Chondrocyte (in vitro differentiated cells): ENCODE data around the gene VTCN1. TPM values are rescaled to one million over a fixed set of nuclear protein-coding genes. Genes with fewer than 3 reads are reported as not detected.

Experiments used
- DNase-seq: peaks from one replicate; pipeline ENCODE4 v3.0.0; 2021; ENCODE audit warnings: mixed read lengths, low spot score
- H3K27ac Mint-ChIP-seq: one replicate; pipeline ENCODE4 v1.8.0; 2021; ENCODE audit warnings: mild to moderate bottlenecking, moderate library complexity, mixed read lengths; ENCODE audit not compliant: unreplicated experiment
- H3K27me3 Mint-ChIP-seq: 2 replicates; pipeline ENCODE4 v1.8.0; 2021; ENCODE audit warnings: low read depth, mixed read lengths
- H3K36me3 Mint-ChIP-seq: 2 replicates; pipeline ENCODE4 v1.8.0; 2021; ENCODE audit warnings: low read depth, mixed read lengths
- H3K4me1 Mint-ChIP-seq: 2 replicates; pipeline ENCODE4 v1.8.0; 2021; ENCODE audit warnings: low read depth, mild to moderate bottlenecking, mixed read lengths
- H3K4me3 Mint-ChIP-seq: one replicate; pipeline ENCODE4 v1.8.0; 2021; ENCODE audit warnings: mild to moderate bottlenecking, moderate library complexity, mixed read lengths; ENCODE audit not compliant: unreplicated experiment
- H3K9me3 Mint-ChIP-seq: 2 replicates; pipeline ENCODE4 v1.8.0; 2021; ENCODE audit warnings: low read depth, mixed read lengths
- microRNA-seq: library from miRNA; unstranded; fragments of <30 nt; microRNA quantifications from one replicate; pipeline ENCODE4 v1.2.0, GENCODE V29; 2020; ENCODE audit warnings: borderline number of aligned reads
- total RNA-seq: library from RNA; stranded (reverse); gene quantifications from 3 replicates; pipeline ENCODE4 v1.2.1, GENCODE V29; 2021
- TF ChIP-seq, protein P1 (sequence below): fragments of 200-600 bp; sonication (generic); IDR thresholded peaks from 2 replicates; pipeline ENCODE4 v1.5.0; 2021; ENCODE audit warnings: antibody characterized with exemption, mild to moderate bottlenecking, moderate library complexity

The VTCN1 gene
- total RNA-seq, 1 donor from 2014 or later, result not detected

DNA sequence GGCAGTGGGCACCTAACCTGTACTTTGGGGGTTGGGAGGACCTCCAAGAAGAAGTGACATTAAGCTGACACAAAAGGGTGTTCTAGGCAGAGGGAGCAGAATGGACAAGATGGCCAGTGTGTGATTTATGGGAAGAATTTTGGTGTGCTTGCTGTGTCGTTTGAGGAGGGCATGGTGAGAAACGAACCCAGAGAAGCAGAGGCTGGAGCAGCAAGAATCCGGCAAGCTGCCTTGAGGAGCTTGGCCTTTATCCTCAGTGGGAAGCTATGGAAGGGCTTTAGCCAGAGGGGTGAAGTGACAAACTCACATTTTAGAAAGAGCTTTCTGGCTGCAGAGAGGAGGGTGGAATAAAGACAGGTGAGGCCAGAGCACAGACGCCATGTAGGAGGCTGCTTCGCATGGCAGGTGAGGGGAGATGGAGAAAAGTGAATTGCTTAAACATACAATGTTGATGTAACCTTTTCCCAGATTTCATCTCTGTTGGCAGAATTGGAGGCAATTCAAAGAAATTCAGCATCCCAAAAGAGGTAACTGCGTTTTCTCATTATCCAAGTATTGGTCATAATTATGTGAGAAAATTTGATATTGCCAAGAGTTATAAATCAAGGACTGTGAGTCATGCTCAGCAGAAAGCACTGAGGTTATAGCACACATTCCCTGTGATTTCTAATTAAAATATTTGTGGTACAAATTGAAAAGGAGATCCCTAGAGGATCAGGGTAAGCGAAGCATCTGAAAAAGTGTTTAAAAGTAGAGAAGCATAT, 115.7 kb downstream of the VTCN1 start:
- no peaks in the 10 kb centered on the region for H3K9me3 Mint-ChIP-seq
- DNase-seq, result no peak
- H3K4me3 Mint-ChIP-seq, result no peak overlapping the region
- H3K4me1 Mint-ChIP-seq, result peaks cover 68% of the 10 kb centered on the region
- peak overlapping the region; percentile 96 for H3K27ac Mint-ChIP-seq
- peaks cover 4% of the 10 kb centered on the region for H3K36me3 Mint-ChIP-seq
- H3K27me3 Mint-ChIP-seq, result no peaks in the 10 kb centered on the region
- TF ChIP-seq, protein P1, sequence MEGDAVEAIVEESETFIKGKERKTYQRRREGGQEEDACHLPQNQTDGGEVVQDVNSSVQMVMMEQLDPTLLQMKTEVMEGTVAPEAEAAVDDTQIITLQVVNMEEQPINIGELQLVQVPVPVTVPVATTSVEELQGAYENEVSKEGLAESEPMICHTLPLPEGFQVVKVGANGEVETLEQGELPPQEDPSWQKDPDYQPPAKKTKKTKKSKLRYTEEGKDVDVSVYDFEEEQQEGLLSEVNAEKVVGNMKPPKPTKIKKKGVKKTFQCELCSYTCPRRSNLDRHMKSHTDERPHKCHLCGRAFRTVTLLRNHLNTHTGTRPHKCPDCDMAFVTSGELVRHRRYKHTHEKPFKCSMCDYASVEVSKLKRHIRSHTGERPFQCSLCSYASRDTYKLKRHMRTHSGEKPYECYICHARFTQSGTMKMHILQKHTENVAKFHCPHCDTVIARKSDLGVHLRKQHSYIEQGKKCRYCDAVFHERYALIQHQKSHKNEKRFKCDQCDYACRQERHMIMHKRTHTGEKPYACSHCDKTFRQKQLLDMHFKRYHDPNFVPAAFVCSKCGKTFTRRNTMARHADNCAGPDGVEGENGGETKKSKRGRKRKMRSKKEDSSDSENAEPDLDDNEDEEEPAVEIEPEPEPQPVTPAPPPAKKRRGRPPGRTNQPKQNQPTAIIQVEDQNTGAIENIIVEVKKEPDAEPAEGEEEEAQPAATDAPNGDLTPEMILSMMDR, result no peak

DNA sequence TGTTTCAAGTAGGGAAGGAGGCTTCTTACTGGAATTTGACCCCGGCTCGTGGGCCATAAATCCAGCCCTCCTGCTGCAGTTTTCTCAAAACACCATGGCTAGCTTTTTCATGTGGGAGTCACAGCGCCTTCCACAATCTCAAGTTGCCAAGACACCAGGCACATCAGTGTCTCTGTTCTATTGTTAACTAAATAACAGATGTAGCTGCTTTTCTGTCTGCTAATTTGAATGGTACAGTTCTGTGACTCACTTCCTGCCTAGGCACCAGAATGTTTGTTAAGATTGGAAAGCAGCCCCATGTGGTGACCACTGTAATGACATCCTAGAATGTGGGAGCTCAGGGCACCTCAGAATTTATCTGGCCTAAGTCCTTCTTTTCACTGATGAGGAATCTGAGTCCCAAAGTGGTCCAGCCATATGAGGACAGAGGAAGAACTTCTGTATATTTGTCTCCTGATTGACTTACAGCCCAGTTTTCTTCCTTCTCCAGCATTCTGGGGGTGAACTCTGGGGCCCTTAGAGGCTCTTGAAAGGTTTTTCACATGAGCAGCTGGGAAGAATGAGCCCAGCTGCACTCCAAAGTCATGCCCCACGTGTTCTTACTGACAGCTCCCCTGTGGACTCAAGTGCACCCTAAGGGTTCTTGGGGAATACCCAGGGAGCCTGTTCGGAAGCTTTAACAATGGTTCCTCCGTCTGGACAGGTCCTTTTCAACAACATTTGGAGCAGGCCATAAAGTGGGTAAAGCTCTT, 116.7 kb downstream of the VTCN1 start:
- TF ChIP-seq, protein P1, result peak; percentile 73
- Mint-ChIP-seq H3K27ac (peak overlapping the region; percentile 96), H3K36me3 (peaks cover 6% of the 10 kb centered on the region), H3K4me3 (no peak overlapping the region), H3K4me1 (peaks cover 63% of the 10 kb centered on the region), H3K9me3 (no peaks in the 10 kb centered on the region), H3K27me3 (no peaks in the 10 kb centered on the region)
- no peak for DNase-seq

Small RNA genes lying within 50 kb of the gene (microRNA-seq; reads per million reads assigned to microRNA genes)
- gene MIR942, result 17.7 reads per million, percentile 32 among the genes with 10 or more reads in this experiment

Other genes starting within 250 kb of the VTCN1 start
- gene CD101, start 209.2 kb downstream of the VTCN1 start, total RNA-seq, result 0.79 to 1.4 TPM (median 1.0 TPM) in 3 replicates
- gene TTF2, start 150.6 kb downstream of the VTCN1 start, total RNA-seq, result 16.3 to 21.4 TPM (median 16.4 TPM) in 3 replicates
- 5.3 to 6.3 TPM (median 6.0 TPM) in 3 replicates for gene TRIM45, start 89.2 kb downstream of the VTCN1 start, total RNA-seq
- gene MAN1A2, start 156.5 kb upstream of the VTCN1 start, total RNA-seq, result 42.7 to 68.3 TPM (median 45.1 TPM) in 3 replicates